Right atrium auricular region (tissue), 2 donors: ENCODE data around the gene MARS2. TPM values are rescaled to one million over a fixed set of nuclear protein-coding genes. Genes with fewer than 3 reads are reported as not detected.
"Not testable (repeated sequence)": the region's sequence is repeated elsewhere in the genome, so short reads cannot be mapped to it uniquely, and the experiment has no call there.

Experiments
- DNase-seq: peaks from one replicate; pipeline ENCODE4 v3.0.0-alpha.2; 2019; ENCODE audit warnings: low spot score
- H3K27ac ChIP-seq, 2 donors: fragments of 200-600 bp; sonication (generic); 1 replicate in 1 of 2; 2 replicates in 1 of 2; pipeline ENCODE4 v1.5.1; 2016 to 2019
- H3K27me3 ChIP-seq, 2 donors: fragments of 200-600 bp; sonication (generic); one replicate each; pipeline versions ENCODE4 v1.5.1 to v1.6.0; 2017 to 2019
- H3K36me3 ChIP-seq: fragments of 200-600 bp; sonication (generic); one replicate; pipeline ENCODE4 v1.5.1; 2016
- H3K4me1 ChIP-seq, 2 donors: fragments of 200-600 bp; sonication (generic); one replicate each; pipeline versions ENCODE4 v1.5.1 to v1.6.0; 2017 to 2019
- H3K4me3 ChIP-seq, 2 donors: fragments of 200-600 bp; sonication (generic); 1 replicate in 1 of 2; 2 replicates in 1 of 2; pipeline ENCODE4 v1.5.1; 2017 to 2019; ENCODE audit warnings: mild to moderate bottlenecking in 1 of 2, moderate library complexity in 1 of 2
- H3K9me3 ChIP-seq, 2 donors: fragments of 200-600 bp; sonication (generic); one replicate each; pipeline ENCODE4 v1.5.1; 2019
- total RNA-seq, 2 donors: library from RNA; depleted of rRNA; stranded (reverse); fragments of >200 nt; gene quantifications; one replicate each; pipeline ENCODE4 v1.1.0, GENCODE V29; 2016
- TF ChIP-seq, protein P1 (sequence below), 2 donors: fragments of 200-600 bp; sonication (generic); IDR thresholded peaks; one replicate each; pipeline ENCODE4 v1.5.1; 2019; ENCODE audit warnings: antibody characterized with exemption in 2 of 2

Gene MARS2
- total RNA-seq, 2 donors from 2014 or later, result 4.4 to 7.1 TPM

DNA sequence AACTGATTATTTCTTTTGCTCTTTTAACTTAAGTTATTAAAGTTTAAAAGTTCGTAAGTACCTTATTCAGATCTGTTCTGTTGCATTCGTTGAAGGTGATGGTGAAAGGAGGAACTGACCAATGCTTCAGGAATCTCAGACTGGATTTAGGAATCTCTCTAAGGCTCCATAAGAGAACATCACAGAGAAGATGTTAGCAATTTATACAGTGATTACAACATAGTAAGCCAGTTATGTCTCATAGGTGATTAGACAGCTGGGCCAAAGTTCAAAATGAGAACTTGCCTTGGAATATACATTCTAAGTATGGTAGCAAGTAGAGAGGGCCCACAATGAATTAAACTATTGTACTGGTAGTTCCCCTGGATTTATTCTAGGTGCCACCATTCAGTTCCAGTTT is 3.2 kb downstream of the MARS2 start:
- no peaks in the 10 kb centered on the region for H3K27me3 ChIP-seq
- H3K27ac ChIP-seq, result no peak overlapping the region
- TF ChIP-seq, protein P1, sequence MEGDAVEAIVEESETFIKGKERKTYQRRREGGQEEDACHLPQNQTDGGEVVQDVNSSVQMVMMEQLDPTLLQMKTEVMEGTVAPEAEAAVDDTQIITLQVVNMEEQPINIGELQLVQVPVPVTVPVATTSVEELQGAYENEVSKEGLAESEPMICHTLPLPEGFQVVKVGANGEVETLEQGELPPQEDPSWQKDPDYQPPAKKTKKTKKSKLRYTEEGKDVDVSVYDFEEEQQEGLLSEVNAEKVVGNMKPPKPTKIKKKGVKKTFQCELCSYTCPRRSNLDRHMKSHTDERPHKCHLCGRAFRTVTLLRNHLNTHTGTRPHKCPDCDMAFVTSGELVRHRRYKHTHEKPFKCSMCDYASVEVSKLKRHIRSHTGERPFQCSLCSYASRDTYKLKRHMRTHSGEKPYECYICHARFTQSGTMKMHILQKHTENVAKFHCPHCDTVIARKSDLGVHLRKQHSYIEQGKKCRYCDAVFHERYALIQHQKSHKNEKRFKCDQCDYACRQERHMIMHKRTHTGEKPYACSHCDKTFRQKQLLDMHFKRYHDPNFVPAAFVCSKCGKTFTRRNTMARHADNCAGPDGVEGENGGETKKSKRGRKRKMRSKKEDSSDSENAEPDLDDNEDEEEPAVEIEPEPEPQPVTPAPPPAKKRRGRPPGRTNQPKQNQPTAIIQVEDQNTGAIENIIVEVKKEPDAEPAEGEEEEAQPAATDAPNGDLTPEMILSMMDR (IDR thresholded peaks at IDR 0.05), result no peak
- DNase-seq, result no peak
- H3K4me3 ChIP-seq, result no peak overlapping the region
- no peaks in the 10 kb centered on the region for H3K9me3 ChIP-seq
- no peaks in the 10 kb centered on the region for H3K36me3 ChIP-seq
- H3K4me1 ChIP-seq, result peaks cover 0 to 45% of the 10 kb centered on the region in 2 donors

DNA sequence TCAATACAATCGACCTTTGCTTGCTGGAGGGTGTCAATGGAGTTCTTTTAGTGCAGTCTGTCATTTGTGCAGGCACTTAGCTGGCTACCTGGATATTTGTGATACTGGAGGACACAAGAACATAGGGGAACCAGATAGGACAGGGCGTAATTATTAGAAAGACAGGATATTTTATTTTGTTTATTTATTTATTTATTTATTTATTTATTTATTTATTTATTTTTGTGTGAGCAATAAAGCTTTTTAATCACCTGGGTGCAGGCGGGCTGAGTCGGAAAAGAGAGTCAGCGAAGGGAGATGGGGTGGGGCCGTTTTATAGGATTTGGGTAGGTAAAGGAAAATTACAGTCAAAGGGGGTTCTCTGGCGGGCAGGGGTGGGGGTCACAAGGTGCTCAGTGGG is 4.0 kb downstream of the MARS2 start:
- not testable (repeated sequence) for H3K36me3 ChIP-seq, H3K9me3 ChIP-seq, H3K27me3 ChIP-seq, DNase-seq, H3K4me3 ChIP-seq, H3K27ac ChIP-seq
- H3K4me1 ChIP-seq, result peaks cover 0 to 45% of the 10 kb centered on the region in 2 donors

DNA sequence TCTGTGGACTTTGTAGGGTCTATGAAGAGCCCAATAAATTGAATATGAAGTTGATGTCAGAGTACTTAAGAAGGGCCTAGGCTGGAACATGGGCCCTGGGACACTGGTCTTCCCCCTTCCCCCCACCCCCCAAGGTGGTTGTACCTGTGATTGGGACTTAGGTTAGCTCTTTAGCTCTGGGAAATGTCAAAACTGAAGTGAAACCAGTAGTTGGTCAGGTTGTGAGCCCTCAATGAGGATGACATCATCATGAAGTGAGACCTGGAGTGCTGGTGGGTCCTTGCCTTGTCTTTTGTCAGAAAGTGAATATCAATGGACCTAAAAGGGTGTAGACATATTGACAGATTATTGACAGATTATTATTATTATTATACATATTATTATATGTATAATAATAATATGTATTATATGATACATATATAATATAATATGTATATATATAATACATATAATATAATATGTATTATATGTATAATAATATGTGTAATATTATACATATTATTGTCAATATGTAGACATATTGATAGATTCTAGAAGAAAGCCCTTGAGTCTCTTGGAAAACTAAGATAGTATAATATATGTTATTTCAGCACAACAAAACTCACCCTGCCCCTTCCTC is 5.4 kb downstream of the MARS2 start:
- DNase-seq, result no peak
- Histone ChIP-seq H3K9me3 (no peaks in the 10 kb centered on the region), H3K4me3 (no peak overlapping the region), H3K27ac (no peak overlapping the region), H3K4me1 (peaks cover 0 to 40% of the 10 kb centered on the region in 2 donors), H3K27me3 (no peaks in the 10 kb centered on the region), H3K36me3 (no peaks in the 10 kb centered on the region)
- TF ChIP-seq, protein P1 (IDR thresholded peaks at IDR 0.05), result no peak

DNA sequence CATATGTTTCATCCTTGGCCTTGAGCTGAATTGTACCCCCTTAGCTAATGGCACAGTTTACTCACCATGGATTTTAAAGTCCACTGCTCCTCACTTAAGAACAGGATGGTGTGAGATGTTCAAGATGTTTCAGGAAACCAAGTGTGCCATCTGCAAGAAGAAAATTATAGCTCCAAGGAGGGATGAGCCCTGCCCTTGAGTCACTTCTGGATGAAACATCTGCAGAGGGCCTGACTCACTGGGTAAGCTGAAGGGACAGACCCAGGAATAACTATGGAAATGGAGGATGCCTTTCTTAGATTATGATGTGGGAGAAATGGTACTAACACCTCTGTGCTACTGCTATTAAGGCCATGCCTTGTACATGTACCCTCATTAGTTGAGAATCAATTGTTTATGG is 6.4 kb downstream of the MARS2 start:
- TF ChIP-seq, protein P1 (IDR thresholded peaks at IDR 0.05), result no peak
- Histone ChIP-seq H3K36me3 (no peaks in the 10 kb centered on the region), H3K4me3 (no peak overlapping the region), H3K4me1 (peaks cover 0 to 31% of the 10 kb centered on the region in 2 donors), H3K27ac (no peak overlapping the region), H3K9me3 (no peaks in the 10 kb centered on the region), H3K27me3 (no peaks in the 10 kb centered on the region)
- no peak for DNase-seq

DNA sequence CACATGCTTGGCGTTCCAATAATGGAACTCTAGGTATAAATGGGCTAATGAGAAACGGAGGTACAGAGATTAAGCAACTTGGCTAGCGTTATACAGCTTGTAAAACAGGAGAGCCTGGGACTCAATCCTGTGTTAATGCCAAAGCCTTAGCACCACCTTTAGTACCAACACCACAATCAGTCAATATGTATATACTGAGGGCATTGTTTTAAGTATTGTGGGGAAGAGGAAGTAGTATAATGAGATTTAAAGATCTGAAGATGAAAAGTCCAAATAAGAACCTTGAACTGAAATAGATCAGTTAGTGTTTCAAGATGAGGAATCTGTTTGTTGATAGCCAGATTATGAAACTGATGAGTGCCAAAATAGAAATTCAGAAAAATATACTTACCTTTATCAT is 8.1 kb downstream of the MARS2 start:
- Histone ChIP-seq H3K4me1 (peaks cover 0 to 14% of the 10 kb centered on the region in 2 donors), H3K27me3 (no peaks in the 10 kb centered on the region), H3K36me3 (no peaks in the 10 kb centered on the region), H3K4me3 (no peak overlapping the region), H3K27ac (no peak overlapping the region), H3K9me3 (no peaks in the 10 kb centered on the region)
- TF ChIP-seq, protein P1 (IDR thresholded peaks at IDR 0.05), result no peak
- no peak for DNase-seq

DNA sequence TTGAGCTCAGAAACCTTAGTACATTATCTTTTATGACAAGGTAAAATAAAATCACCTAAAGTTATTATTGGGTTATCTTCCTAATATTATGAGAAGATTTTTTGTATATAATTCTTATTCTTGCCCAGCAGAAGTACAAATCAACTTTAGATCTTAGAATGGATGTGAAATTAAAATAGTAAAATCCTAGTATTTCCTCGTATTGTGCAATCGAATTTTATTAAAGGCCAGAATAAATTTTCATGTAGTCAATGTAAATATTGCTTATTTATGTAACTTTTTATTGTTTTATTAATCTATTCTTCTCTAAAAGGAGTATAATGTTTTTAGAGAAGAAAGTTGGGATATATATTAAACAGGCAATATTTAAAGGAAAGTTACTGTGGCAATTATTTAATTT is 12.7 kb downstream of the MARS2 start:
- DNase-seq, result no peak
- no peak overlapping the region for H3K27ac ChIP-seq
- TF ChIP-seq, protein P1 (IDR thresholded peaks at IDR 0.05), result no peak

More for the DNA sequence above, 12.7 kb downstream of the MARS2 start:
- Histone ChIP-seq H3K27me3 (no peaks in the 10 kb centered on the region), H3K9me3 (no peaks in the 10 kb centered on the region), H3K4me1 (no peaks in the 10 kb centered on the region), H3K4me3 (no peak overlapping the region), H3K36me3 (no peaks in the 10 kb centered on the region)
